Measurements from ENCODE around the gene UFSP1. TPM values are rescaled to one million over a fixed set of nuclear protein-coding genes. Genes with fewer than 3 reads are reported as not detected.

UFSP1 gene
- 9.3 and 11.0 TPM in 2 replicates for total RNA-seq

GRCh38 chr7:100888988-100889750, at the start of gene UFSP1:
UFSP1 (minus strand) TSS chr7:100889715; CDS start chr7:100889271, 444 bp downstream.

GRCh38 chr7:100895701-100895955, 6.1 kb upstream of the UFSP1 start, which contains the start of gene ACHE:
ACHE (minus strand) TSS chr7:100895888; CDS start chr7:100894232, 1,656 bp downstream.

GRCh38 chr7:100874577-100875355, 14.7 kb downstream of the UFSP1 start, which contains the start of gene SRRT:
SRRT (plus strand) TSS chr7:100875103; CDS start chr7:100875591, 488 bp downstream.

GRCh38 chr7:100867040-100867775, 22.3 kb downstream of the UFSP1 start, which contains the start of gene TRIP6:
TRIP6 (plus strand) TSS chr7:100867387; CDS start chr7:100867498, 111 bp downstream.

GRCh38 chr7:100852048-100852872, 37.3 kb downstream of the UFSP1 start, which contains the start of gene SLC12A9:
SLC12A9 (plus strand) TSS chr7:100852713; CDS start chr7:100854198, 1,485 bp downstream.

Small RNA genes lying within 50 kb of the gene (small RNA-seq; reads per million reads assigned to genes)
- gene RN7SL549P (not detected), gene RPS29P15 (not detected)

Other genes starting within 250 kb of the UFSP1 start
- 1.2 and 1.7 TPM in 2 replicates for gene TFR2, start 248.2 kb downstream of the UFSP1 start, total RNA-seq
- not detected in 2 replicates for gene ACTL6B, start 233.3 kb downstream of the UFSP1 start, total RNA-seq
- 110 and 162 TPM in 2 replicates for gene GNB2, start 216.0 kb downstream of the UFSP1 start, total RNA-seq
- gene GIGYF1, start 195.5 kb downstream of the UFSP1 start, total RNA-seq: 23.4 and 30.2 TPM in 2 replicates
- gene POP7, start 183.6 kb downstream of the UFSP1 start, total RNA-seq: 30.6 and 40.0 TPM in 2 replicates
- gene EPO, start 169.2 kb downstream of the UFSP1 start, total RNA-seq: 0.22 and 0.39 TPM in 2 replicates
- not detected in 2 replicates for gene ZAN, start 156.1 kb downstream of the UFSP1 start, total RNA-seq
- 172 and 189 TPM in 2 replicates for gene EPHB4, start 62.2 kb downstream of the UFSP1 start, total RNA-seq
- 26.7 and 46.5 TPM in 2 replicates for gene SLC12A9, start 37.0 kb downstream of the UFSP1 start, total RNA-seq
- gene TRIP6, start 22.3 kb downstream of the UFSP1 start, total RNA-seq: 67.5 and 94.1 TPM in 2 replicates
- 39.0 and 53.0 TPM in 2 replicates for gene SRRT, start 14.6 kb downstream of the UFSP1 start, total RNA-seq
- 1.5 and 2.0 TPM in 2 replicates for gene ACHE, start 6.2 kb upstream of the UFSP1 start, total RNA-seq
- under 0.01 TPM in 1 of 2 replicates, not detected in the other for gene MUC3A, start 59.8 kb upstream of the UFSP1 start, total RNA-seq
- gene MUC12, start 79.8 kb upstream of the UFSP1 start, total RNA-seq: under 0.01 and 0.98 TPM in 2 replicates
- not detected in 2 replicates for gene MUC17, start 130.4 kb upstream of the UFSP1 start, total RNA-seq
- 19.6 and 28.6 TPM in 2 replicates for gene TRIM56, start 195.8 kb upstream of the UFSP1 start, total RNA-seq
- gene SERPINE1, start 237.4 kb upstream of the UFSP1 start, total RNA-seq: 183 and 2,094 TPM in 2 replicates